ENCODE measurements around the gene AASS. TPM values are rescaled to one million over a fixed set of nuclear protein-coding genes. Genes with fewer than 3 reads are reported as not detected.

AASS gene
- total RNA-seq, 1 donor, result 20.8 TPM

- no peak overlapping the region for H3K4me3 ChIP-seq (ENCODE audit: low read depth, low read length)
- DNase-seq (ENCODE audit: low read depth), result peak; percentile 87
- TF ChIP-seq CTCF (IDR thresholded peaks at IDR 0.05; ENCODE audit: insufficient read depth, low read length), result peak; percentile 96
Measured at GRCh38 chr7:122092964-122093797, 50.9 kb downstream of the AASS start.

GRCh38 chr7:122082670-122083069 is 61.4 kb downstream of the AASS start:
- TF ChIP-seq CTCF (IDR thresholded peaks at IDR 0.05; ENCODE audit: insufficient read depth, low read length), result no peak
- no peak for DNase-seq (ENCODE audit: low read depth)
- no peak overlapping the region for H3K4me3 ChIP-seq (ENCODE audit: low read depth, low read length)

DNA sequence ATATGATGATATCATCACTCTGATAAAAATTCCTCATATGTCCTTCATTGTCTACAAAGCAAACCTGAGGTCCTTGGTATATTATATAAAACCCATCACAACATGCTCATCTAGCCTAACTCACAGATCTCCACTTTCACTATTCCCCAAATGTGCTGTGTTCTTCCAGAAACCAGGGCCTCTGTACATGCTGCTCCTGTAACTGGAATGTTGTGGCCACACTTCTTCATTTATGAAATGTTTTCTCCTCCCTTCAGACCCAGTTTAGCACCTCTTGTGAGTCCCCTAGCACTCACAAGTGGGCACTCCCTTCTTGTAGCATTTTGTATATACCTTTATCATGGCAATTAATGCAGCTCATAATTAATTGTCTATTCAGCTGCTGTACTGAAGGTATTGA is 61.9 kb downstream of the AASS start:
- no peak overlapping the region for H3K4me3 ChIP-seq (ENCODE audit: low read depth, low read length)

GRCh38 chr7:122073635-122074034 is 70.4 kb downstream of the AASS start:
- DNase-seq (ENCODE audit: low read depth), result no peak
- H3K4me3 ChIP-seq (ENCODE audit: low read depth, low read length), result no peak overlapping the region
- no peak for TF ChIP-seq CTCF (IDR thresholded peaks at IDR 0.05; ENCODE audit: insufficient read depth, low read length)

More for the DNA sequence above, 61.9 kb downstream of the AASS start:
- no peak for DNase-seq (ENCODE audit: low read depth)
- TF ChIP-seq CTCF (IDR thresholded peaks at IDR 0.05; ENCODE audit: insufficient read depth, low read length), result no peak

DNA sequence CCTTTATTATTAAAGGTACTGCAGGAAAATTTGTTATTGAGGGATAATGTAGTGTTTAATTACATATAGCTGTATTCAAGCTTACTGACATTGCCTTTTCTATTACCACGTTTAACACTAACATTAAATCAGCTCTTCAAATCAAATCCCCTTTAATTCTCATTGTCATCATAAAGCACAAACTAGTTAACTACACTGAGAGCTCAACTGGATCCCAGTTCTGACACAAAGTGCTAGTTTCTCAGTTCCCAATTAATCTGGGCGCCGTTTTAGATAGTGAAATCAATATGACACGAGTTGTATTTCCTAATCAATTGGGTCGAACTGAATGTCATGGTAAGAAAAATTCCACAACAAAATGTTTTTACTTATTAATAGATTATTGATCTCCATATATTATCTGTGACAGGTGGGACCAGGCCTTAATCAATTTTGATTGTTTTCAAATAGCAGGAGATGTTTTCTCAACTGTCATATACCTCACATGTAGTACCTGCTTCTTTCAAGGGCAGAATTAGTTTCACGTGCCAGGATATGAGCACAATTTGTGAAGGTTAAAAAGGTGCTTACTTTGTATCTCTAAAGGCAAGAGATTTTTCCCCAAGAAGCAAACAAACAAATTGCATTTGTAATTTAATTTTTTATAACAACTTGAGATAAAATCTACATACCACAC is 71.0 kb downstream of the AASS start:
- DNase-seq (ENCODE audit: low read depth), result no peak
- H3K4me3 ChIP-seq (ENCODE audit: low read depth, low read length), result no peak overlapping the region
- TF ChIP-seq CTCF (IDR thresholded peaks at IDR 0.05; ENCODE audit: insufficient read depth, low read length), result no peak

DNA sequence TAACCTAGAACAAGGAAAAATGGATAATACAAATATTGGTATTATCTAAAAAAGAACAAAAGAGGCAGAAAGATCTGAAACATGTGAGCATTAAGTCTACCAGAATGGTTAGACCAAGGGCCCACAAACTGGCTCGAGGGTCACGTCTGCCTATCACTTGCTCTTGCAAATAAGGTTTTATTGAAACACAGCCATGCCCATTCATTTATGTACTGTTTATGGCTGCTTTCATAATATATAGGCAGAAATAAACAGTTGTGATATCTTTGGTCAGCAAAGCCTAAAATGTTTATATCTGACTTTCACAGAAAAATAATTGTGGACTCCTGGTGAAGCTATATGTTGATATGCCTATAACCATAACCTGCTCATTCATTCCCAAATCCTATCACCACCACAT is 71.8 kb downstream of the AASS start:
- DNase-seq (ENCODE audit: low read depth), result no peak
- no peak overlapping the region for H3K4me3 ChIP-seq (ENCODE audit: low read depth, low read length)
- TF ChIP-seq CTCF (IDR thresholded peaks at IDR 0.05; ENCODE audit: insufficient read depth, low read length), result no peak

All from fibroblast of the aortic adventitia (primary cell).